GM19240 (cell line): ENCODE results near the gene FAM149A.

Experiments
- DNase-seq: peaks from one replicate; pipeline ENCODE4 v3.0.0; 2011; ENCODE audit warnings: low spot score; ENCODE audit not compliant: insufficient read length

FAM149A gene

DNA sequence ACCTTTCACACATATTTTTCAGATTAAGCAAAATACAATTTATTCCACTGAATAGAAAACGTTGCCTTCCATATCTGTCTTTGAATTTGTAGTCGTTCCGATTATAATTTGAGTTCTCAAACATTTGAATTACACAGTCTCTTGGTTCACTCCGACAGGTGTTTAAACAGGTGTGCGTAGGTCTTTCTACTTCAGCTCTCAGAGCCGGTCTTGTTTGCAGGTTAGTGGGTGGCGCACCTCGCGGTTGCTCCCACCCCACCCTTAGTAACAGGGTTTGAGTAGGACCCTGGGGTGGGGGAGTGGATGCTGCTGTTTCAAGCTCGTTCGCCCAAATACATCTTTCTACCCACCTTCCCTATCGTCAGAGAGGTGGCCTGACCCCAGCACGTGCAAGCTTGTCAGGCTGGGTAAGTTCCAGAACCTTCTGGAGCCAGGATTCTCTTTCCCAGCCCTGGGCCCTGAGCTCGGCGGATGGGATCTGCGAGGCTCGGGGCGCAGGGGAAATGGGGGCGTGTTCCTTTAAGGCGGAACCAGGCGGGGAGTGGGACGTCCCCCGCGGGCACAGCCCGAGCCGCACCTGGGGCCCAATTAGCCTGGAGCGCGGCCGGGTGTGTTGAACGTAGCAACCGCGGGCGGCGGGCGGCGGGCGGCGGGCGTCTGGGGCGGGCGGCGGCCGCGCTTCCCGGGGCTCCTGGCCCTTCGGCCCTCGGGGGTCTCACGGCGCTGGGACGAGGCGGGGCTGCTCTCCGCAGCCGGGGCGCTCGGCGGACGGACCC lies at the start of gene FAM149A:
FAM149A (plus strand) TSS at position 591 of the 776 bp plus-strand sequence.
- DNase-seq, result peak; percentile 21

- DNase-seq, result peak; percentile 24
Measured at GRCh38 chr4:186058253-186058979, 46.1 kb upstream of the FAM149A start.

DNA sequence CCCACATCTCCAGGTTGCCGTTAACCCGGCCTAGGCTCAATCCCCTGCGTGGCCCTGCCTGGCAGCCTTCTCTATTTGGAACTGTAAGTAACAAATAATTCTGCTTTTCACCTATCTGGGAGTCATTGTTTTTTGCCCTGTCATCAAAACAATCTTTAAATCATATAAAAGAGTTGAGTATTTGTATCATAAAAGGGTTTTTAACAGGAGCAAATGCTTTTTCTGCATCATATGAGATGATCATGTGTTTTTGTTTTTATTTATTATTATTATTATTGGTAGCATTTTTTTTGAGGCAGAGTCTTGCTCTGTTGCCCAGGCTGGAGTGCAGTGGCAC lies 45.6 kb upstream of the FAM149A start:
- DNase-seq, result no peak

DNA sequence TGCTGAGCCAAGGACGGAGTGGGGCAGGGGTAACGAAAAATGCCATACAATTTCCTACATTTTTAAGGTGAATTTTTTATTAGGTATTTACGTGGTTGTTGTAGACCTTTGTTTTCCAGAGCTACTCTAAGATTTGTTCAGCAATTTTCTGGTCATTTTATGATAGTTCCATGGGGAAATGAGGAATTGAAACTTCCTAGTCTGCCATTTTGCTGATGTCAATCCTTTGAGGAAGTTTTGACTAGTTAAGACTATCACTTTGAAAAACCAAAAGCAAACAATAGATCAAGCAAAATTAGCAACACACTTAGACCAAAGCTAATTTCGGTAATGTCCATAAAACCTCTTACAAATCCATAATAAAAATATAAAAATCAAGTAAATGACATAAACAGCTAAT lies 42.6 kb upstream of the FAM149A start:
- DNase-seq, result no peak

DNA sequence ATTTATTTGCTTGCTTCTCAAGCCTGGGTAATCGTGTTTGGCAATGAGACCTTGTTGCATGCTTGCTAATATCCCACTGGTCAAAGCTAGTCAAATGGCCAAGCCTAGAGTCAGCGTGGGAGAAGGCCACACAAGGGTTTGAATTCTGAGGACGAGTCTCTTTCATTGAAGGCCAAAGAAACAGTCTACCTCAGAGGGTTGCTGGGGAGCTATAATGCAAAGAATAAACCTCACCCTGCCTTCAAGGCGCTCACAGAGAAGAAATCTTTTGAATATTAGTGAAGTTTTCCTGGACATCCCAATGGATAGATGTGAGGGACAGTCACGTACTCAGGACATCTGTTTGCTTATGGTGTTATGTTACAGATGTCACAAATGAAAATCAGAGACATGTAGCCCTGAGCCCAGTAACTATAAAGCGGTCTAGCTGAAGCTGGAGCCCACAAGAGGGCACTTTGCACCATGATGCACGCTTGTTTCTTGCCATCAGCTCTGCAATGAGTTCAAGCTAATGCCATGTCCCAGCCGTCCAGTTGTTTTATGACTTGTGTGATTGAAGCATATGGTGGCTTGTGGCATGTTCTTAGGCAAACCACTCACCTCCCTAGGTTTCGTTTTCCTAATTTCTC lies 36.6 kb upstream of the FAM149A start:
- no peak for DNase-seq

DNA sequence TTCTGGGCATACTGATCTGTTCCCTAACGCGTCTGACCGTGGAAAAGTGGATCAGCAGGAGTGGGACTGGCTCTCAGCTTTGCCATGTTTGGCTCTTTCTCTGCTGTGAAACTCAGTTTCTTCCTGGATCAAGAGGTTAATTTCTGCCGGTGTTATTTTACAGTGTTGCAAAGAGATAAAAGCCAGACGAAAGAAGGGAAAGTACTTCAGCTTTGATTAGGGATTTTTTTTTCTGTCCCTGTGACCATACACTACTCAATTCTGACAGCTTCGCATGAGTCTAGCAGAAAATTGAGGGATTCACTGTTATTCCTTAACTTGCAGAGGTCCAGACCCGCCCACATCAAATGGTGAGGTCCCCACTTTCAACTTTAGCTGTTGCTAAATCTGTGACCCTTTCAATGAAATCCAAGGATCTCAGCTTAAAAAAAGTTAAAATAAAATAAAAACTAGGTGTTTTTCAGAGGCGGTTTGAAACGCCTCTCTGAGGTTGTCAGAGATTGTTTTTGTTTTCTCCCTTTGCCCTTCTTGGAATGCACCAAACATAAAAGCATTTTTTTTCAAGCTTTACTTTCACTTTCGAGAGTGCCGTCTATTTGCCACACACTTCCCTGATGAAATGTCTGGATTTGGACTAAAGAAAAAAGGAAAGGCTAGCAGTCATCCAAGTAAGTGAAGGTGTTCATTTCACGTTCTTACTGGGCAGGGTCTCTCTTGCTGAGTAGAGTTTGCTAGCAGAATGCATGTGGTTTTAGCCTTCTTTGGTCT lies 35.7 kb upstream of the FAM149A start, which contains the start of gene TLR3:
TLR3 (plus strand) TSS at position 576 of the 768 bp plus-strand sequence. CDS start 7,464 bp downstream, outside the sequence.
- no peak for DNase-seq

DNA sequence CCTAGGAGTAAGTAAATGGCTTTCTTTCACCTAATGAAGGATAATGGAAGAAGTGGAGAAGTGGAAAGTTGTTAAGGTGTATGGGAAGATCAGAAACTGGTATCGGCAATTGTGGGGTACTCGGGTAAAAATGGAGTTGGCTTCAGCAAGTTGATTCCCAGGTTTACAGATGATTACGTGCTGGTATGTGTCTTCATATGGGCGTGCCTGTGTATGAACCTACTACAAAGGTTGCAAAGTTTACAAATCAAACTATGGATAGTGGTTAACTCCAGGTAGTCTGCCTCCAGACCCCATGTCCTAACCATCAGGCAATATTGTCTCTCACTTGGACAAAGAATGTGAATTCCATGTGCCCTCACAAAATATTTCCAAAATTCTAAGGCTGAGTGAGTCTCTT lies 34.8 kb upstream of the FAM149A start:
- DNase-seq, result no peak

- DNase-seq, result no peak
Measured at GRCh38 chr4:186072516-186072915, 32.0 kb upstream of the FAM149A start.

DNA sequence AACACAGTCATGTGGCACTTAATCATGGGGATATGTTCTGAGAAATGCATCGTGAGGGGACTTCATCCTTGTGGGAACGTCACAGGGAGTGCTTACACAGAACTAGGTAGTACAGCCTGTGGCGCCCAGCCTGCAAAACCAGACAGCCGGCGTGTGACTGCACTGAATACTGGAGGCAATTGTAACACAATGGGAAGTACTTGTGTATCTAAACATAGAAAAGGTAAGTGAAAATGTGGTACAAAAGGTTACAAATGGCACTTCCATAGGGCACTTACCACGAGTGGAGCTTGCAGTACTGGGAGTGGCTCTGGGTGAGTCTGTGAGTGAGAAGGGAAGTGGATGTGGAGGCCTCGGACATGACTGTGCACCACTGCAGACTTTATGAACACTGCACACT lies 30.3 kb upstream of the FAM149A start:
- no peak for DNase-seq

GRCh38 chr4:186078981-186079638 lies 25.4 kb upstream of the FAM149A start:
- no peak for DNase-seq

- DNase-seq, result no peak
Measured at GRCh38 chr4:186079694-186080093, 24.8 kb upstream of the FAM149A start.

DNA sequence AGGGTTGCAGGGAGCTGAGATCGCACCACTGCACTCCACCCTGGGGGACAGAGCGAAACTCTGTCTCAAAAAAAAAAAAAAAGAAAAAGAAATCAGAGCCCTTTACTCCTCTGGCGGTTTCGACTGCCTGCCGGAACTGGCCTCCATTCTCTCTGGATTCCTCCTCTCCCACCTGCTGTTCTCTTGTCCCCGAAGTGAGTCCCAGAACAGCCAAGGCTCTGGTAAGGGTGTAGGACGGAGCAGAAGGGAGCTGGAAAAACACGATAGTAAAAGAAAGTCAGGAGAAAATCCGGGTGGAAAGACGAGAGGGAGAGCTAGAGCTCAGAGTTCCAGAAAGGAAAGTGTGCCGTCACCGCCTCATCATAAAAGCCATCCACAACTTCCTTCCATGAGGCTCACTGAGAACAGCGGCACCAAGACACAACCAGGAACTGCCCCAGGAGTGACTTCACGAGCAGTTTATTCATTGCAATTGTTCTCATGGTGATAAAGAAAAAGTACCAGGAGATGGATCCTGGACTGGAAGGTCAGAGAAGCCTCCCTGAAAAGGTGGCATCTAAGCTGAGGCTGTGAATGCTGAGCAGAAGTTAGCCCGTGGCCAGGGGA lies 23.2 kb upstream of the FAM149A start:
- DNase-seq, result no peak

DNA sequence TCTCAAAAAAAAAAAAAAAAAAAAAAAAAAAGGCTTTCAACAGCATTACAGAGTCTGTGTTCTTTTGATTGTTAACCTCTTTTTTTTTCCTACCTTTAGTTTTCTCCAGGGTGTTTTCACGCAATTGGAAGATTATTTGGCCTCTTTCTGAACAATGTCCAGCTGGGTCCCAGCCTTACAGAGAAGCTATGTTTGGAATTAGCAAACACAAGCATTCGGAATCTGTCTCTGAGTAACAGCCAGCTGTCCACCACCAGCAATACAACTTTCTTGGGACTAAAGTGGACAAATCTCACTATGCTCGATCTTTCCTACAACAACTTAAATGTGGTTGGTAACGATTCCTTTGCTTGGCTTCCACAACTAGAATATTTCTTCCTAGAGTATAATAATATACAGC lies 22.3 kb upstream of the FAM149A start:
- DNase-seq, result no peak

DNA sequence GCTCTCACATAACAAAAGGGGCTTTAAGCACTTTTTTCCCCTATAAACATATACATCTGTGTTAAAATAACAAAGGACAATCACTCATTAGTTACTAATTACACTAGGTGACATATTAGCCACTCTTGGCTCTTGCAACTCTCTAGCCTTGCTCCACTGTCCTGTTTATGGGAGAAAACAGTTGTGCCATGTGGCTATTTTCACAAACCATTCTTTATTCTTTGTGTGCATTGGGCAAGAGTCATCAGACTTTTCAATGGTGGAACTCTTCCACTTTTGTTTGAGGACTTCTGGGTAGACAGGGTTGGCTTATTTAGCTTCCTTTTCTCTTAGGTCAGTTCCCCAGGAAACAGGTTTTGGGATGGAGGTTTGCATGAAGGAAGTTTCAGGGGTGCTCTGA lies 16.0 kb upstream of the FAM149A start:
- DNase-seq, result no peak

DNA sequence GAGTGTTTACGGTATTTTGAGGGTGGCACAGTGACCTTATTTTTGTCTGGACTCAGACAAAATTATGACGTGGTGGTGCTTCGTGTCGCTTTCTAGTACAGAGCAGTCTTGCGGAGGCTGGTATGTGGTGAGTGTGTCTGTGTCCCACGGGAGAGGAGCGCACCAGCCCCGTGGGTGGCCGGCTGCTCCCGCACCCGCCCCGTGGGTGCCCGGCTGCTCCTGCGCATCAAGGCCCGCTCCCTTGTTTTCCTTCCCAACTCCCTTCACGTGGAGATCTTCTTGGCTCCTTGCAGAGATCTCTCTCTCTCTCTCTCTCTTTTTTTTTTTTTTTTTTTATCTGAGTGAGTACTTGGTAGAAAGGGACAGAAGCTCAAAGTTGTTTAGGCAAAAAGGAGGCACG lies 12.2 kb upstream of the FAM149A start:
- no peak for DNase-seq

GRCh38 chr4:186095406-186095805 lies 9.1 kb upstream of the FAM149A start:
- DNase-seq, result no peak

- DNase-seq, result no peak
Measured at GRCh38 chr4:186096681-186097165, 7.8 kb upstream of the FAM149A start.

GRCh38 chr4:186097386-186097785 lies 7.1 kb upstream of the FAM149A start:
- no peak for DNase-seq

- DNase-seq, result no peak
Measured at GRCh38 chr4:186102931-186103330, 1.6 kb upstream of the FAM149A start.

GRCh38 chr4:186104890-186105646 lies 564 bp downstream of the FAM149A start:
- no peak for DNase-seq
